Measurements from ENCODE around the gene MSLN.

MSLN gene

GRCh38 chr16:804193-805048 lies 43.9 kb downstream of the MSLN start:
- no peak for DNase-seq (ENCODE audit: low read depth in 2 of 2)

- DNase-seq (ENCODE audit: low read depth in 2 of 2) = no peak
Observed at GRCh38 chr16:805474-805873, 44.9 kb downstream of the MSLN start.

GRCh38 chr16:807347-808084 lies 47.0 kb downstream of the MSLN start:
- DNase-seq (ENCODE audit: low read depth in 2 of 2) = peak; percentile 73 to 87

GRCh38 chr16:808085-808386 lies 47.5 kb downstream of the MSLN start:
- DNase-seq (ENCODE audit: low read depth in 2 of 2) = no peak

- peak in 1 of 2 donors; percentile 49 for DNase-seq (ENCODE audit: low read depth in 2 of 2)
Observed at GRCh38 chr16:813204-813915, 52.8 kb downstream of the MSLN start.

GRCh38 chr16:813916-814412 lies 53.4 kb downstream of the MSLN start:
- DNase-seq (ENCODE audit: low read depth in 2 of 2) = no peak

- no peak for DNase-seq (ENCODE audit: low read depth in 2 of 2)
Observed at GRCh38 chr16:814974-815373, 54.4 kb downstream of the MSLN start.

GRCh38 chr16:815861-816260 lies 55.3 kb downstream of the MSLN start:
- no peak for DNase-seq (ENCODE audit: low read depth in 2 of 2)

- no peak for DNase-seq (ENCODE audit: low read depth in 2 of 2)
Observed at GRCh38 chr16:817001-817906, 56.7 kb downstream of the MSLN start.

GRCh38 chr16:818132-818531 lies 57.6 kb downstream of the MSLN start:
- DNase-seq (ENCODE audit: low read depth in 2 of 2) = no peak

All from stimulated activated CD4-positive, alpha-beta T cell treated with anti-CD3 and anti-CD28 coated beads, Interleukin-15, amount 100 ng/mL, for 48 hours (primary cell).